GF-D8 (cell line): ENCODE results near the gene LRRC45.

Source experiments
- DNase-seq: peaks from one replicate; lab custom pipeline; 2025; lab: John Stamatoyannopoulos, UW

The LRRC45 gene

DNA sequence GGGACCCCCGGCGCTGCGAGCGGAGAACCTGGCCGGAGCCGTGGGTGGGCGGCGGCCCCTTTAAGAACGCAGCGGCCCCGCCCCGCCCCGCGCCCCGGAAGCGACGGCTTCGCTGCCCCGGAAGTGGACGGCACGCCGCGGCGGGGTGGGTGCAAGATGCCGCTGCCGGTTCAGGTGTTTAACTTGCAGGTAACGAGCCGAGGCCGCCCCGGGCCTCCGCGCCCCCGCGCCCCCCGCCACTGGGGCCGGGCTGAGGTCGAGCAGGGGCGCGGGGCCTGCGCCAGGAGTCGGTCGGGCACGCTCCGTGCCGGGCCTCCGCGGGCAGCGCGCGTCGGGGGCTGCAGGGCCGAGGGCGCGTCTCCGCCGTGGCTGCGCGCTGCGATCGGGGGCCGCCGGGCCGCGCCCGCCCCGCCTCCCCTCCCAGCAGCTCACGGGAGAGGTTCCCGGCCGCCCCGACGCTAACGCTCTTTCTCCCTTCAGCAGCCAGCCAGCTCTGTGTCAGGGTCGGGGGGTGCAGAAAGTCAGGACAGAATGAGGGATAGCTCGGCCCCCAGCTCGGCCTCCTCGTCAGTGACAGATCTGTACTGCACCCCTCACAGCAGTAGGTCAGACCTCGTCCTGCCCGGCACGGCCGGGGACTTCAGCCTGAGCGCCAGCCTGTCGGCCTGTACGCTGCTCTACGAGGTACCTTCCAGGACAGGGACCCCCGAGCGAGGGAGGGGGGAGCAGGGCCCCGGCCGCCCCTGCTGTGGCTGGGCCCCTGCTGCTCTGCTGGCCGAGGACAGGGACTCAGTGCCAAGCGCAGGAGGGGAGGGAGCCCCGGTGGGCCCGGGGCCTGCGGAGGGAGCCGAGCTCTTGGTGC lies 28.9 kb downstream of the LRRC45 start, which contains the start of the genes GPS1 and RFNG:
Gene GPS1 (plus strand): TSS at position 123 of the 862 bp plus-strand sequence. CDS start 34 bp downstream, at position 157.
Gene RFNG (minus strand): TSS at position 36 of the 862 bp plus-strand sequence. CDS start 45 bp downstream, outside the sequence.
- DNase-seq = no peak

DNA sequence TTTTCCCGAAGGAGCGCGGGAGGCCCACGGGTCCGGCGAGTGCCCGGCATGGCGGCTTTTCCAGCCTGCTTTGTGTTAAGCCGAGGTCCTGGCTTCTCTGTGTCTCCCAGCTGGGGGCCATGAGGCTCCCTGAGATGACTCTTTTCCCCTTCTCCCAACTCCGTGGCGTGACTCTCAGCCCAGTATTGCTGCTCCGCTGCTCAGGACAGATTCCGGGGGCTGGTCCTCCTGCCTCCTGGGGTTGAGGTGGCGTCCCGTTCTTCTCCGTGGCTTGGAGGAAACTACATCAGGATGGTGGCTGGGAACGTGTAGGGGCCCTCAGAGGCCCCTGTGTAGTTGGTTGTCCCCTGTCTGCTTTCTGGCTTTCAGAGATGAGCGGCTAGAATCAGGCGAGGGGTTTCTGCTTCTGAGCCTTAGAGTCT lies 29.5 kb downstream of the LRRC45 start:
- DNase-seq = no peak

DNA sequence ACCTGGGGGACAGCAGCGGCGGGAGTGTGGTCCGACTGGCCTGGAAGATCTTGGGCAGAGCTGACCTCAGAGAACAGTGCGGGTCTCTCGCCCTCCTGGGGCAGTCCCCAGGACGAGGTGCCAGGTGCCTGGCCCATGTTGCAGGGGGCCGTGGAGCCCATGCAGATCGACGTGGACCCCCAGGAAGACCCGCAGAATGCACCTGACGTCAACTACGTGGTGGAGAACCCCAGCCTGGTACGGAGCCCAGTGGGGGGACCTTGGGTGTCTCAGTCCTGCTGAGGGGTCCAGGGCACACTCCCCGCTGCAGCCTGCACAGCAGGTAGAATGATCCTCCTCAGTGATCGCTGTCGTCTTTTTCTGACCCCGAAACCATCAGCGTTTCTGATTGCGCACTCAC lies 30.0 kb downstream of the LRRC45 start:
- DNase-seq = no peak

DNA sequence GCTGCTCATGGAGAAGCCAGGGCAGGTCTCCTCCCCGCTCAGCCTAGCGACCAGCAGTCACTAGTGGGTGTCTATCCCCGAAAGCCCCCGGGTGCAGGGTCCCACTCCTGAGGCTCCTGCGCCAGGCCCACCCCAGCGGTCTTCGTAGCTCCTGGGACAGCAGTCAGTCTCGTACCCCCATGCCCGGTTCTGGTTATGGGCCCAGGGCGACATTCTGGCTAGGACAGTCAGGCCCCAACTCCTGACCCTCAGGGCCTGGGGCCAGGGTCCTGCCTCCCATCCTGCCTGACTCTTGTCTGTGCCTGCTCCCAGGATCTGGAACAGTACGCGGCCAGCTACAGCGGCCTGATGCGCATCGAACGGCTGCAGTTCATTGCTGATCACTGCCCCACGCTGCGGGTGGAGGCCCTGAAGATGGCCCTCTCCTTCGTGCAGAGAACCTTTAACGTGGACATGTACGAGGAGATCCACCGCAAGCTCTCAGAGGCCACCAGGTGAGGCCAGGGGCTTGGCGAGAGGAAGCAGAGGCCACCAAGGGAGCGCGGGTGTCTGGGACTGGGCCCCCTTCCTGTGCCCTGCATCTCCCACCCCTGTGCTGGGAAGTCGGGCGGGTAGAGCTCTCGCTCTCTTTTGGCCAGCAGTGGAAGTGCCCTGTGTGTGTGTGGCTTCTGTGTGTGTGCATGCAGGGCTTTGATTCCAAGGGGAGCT lies 30.6 kb downstream of the LRRC45 start:
- no peak for DNase-seq

DNA sequence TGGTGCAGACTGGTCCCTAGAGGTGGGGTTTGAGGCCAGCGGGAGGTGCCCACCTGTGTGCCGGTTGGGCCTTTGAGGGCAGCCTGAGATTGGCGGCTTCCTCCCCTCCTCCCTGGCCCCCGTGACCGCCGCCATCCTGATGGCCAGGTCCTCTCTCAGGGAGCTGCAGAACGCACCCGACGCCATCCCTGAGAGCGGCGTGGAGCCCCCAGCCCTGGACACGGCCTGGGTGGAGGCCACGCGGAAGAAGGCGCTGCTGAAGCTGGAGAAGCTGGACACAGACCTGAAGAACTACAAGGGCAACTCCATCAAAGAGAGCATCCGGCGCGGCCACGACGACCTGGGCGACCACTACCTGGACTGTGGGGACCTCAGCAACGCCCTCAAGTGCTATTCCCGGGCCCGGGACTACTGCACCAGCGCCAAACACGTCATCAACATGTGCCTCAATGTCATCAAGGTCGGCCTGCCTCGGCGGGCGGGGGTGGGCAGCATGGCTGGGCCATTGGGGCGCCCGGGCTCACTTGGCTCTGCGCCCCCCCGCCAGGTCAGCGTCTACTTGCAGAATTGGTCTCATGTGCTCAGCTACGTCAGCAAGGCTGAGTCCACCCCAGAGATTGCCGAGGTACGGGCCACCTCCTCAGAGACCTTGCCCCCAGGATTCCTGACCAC lies 31.4 kb downstream of the LRRC45 start:
- no peak for DNase-seq

DNA sequence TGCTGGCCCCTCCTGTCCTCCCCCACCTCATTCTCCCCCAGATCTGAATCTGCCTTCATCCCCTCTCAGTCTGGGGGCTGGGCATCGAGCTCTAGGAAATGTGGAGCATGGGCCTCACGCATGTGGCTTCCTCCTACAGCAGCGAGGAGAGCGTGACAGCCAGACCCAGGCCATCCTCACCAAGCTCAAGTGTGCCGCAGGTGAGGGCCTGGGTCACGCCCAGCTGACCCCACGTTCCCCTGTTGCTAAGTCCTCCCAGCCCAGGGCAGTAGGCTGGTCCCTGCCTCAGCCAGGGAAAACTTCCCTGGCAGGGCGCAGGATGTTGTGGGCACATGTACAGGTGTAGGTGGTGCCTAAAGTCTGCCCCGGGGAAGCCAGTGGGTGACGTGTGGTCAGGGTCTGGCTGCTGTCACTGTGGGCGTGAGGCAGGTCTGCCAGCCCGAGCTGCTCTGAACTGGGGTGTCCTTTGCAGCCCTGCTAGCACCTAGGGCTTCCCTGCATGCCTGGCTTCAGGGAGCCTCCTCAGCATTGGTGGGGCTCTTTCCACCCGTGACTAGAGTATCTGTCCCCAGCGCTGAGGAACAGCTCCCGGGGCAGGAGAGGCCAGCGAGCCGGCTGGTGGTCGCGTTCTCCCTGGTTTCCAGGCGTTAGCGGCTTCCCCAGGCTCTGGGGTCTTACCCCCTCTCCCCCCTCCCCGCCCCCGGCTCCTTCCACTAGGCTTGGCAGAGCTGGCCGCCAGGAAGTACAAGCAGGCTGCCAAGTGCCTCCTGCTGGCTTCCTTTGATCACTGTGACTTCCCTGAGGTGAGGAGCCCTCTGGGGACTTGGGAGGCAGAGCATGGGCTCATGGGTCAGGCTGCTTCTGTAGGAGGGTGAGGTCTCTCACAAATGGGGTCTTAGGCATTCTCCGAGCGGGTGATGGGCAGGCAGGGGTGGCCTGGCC lies 32.2 kb downstream of the LRRC45 start:
- no peak for DNase-seq

DNA sequence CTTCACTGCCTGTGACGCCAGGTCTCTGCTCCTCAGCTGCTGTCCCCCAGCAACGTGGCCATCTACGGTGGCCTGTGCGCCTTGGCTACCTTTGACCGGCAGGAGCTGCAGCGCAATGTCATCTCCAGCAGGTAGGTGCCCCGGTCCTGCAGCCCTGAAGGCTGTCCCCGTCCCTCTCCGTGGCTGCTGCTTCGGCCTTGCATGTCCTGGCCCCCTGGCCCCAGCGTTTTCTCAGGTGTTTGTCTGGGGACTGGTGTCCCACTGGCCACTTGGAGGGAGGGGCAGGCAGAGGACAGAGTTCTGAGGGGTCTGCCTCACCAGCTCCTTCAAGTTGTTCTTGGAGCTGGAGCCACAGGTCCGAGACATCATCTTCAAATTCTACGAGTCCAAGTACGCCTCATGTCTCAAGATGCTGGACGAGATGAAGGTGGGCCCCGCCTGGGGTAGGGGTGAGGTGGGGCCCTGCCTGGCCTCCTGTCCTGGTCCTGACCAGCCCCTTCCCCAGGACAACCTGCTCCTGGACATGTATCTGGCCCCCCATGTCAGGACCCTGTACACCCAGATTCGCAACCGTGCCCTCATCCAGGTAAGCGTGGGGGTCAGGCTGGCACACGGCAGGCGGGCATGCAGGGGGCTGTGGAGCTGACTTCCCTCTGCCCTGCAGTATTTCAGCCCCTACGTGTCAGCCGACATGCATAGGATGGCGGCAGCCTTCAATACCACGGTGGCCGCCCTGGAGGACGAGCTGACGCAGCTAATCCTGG lies 33.0 kb downstream of the LRRC45 start:
- no peak for DNase-seq

DNA sequence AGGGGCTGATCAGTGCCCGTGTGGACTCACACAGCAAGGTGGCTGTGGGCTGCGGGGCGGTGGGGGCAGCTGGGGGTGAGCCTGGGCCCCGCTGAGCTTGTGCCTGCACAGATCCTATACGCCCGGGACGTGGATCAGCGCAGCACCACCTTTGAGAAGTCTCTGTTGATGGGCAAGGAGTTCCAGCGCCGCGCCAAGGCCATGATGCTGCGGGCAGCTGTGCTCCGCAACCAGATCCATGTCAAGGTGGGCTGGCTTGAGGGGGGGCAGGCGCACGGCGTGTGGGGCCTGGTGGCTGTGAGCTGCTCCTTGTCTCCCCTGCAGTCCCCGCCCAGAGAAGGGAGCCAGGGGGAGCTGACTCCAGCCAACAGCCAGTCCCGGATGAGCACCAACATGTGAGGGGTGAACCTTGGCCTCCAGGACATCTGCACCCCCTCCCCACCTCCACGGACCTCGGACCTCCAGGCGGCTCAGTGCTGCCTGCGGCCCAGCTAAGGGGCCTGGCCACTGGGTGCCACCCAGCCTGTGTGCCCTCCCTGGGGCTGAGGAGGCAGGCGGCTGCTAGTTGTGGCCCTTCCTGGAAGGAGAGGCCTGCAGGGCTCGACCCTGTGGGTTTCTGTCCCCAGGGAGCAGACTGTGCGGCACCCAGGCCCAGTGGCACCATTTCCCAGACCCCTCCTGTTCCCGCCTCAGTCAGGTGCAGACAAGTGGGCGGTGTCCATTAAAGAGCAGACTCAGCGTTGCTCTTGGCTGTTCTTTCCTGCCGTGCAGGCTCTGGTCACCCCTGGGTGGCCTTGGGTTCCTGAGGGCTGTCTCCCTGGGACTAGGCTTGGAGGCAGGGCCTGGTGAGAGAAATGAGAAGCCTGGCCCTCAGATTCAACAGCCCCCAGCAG lies 33.9 kb downstream of the LRRC45 start:
- no peak for DNase-seq

DNA sequence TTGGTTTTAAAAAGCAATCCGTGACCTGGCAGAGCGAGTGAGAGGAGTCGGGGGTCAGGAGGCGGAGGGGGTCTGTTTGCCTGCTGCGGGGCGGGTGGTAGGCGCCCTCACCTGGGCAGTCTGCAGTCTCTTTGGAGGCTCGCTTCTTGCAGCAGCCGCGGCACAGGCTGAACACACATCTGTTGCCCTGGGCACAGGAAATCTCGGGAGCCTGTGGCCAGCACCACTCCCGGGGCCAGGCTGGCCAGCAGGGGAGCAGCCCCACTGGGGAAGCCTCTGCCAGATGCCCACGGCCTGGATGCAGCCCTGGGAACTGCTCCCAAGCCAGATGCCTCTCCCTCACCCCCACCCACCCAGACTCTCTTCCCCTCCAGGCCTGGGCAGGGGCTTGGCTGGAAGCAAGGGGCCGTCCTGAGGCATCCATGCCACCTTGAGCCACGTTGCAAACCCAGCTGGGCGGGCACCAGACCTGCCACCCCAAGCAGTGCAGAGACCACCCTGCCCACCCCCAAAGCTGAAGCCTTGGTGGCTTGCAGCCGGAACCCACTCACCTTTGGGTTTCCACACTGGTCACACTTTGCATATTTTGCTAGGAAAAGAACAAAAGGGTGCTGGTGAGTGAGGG lies 35.2 kb downstream of the LRRC45 start:
- no peak for DNase-seq

DNA sequence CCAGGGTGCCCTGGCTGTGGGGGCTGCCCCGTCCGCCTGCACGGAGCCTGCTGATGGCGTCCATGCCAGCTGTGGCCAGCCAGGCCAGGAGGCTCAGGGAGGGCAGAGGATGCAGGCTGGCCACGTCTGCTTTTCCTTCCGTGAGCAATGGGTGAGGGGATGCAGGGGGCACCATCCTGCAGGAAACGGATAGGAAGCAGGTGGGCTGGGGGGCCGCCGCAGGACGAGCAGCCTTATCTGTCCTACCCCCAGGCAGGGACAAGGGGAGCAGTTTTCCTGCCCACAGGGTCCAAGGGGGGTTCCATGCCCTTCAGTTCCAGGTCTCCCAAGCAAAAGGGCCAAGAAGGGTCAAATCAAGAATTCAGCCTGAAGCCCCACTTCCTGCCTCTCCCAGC lies 35.7 kb downstream of the LRRC45 start:
- DNase-seq = no peak

DNA sequence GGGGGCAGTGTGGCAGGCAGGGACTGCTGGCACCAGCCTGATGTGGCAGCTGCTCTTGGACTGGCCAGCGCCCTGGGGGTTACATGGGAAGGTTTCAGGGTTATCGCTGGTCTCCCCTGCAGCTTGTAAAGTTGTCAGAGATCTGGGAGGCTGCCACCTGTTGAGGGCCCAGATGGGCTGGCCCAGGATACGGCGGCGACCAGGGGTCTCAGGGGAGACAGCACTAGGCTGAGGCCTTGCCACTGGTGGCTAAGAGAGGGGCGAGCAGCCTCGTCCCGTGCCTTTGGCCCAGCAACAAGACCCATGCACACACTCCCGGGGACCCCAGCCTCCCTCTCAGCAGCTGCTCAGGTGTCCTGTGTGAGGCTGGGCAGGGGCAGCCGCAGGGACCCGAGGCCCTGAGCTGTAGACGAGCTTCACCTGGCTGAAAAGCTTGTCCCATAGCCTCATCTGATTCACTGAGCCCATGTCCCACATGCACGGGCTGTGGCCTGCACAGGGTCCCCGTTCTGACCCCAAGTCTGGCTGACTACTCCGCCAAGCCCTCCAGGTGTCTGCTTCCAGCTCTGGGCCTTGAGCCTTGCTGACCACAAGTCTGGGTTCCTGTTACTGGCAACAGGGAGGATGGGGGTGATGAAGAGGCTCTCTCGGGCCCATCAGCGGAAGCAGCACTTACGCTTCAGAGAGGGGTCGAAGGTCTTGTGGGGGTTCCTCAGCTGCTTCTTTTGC lies 36.3 kb downstream of the LRRC45 start:
- DNase-seq = no peak

DNA sequence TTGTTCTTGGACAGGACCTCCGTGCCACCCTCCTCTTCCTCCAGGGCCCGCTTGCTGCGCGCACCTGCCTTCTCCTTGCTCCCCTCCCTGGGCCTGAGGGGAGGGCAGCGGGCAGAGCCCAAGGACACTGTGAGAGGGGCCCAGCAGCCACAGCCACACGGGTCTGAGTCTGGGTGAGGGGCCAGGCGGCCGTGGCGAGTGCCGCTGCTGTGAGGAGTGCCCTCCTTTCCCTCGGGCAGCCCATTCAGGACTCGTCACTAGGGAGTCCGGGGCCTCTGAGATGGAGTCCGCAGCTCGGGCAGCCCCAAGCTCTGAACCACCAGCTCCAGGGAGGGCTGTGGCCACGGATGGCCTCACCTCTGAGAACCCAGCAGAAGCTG lies 36.9 kb downstream of the LRRC45 start:
- no peak for DNase-seq

DNA sequence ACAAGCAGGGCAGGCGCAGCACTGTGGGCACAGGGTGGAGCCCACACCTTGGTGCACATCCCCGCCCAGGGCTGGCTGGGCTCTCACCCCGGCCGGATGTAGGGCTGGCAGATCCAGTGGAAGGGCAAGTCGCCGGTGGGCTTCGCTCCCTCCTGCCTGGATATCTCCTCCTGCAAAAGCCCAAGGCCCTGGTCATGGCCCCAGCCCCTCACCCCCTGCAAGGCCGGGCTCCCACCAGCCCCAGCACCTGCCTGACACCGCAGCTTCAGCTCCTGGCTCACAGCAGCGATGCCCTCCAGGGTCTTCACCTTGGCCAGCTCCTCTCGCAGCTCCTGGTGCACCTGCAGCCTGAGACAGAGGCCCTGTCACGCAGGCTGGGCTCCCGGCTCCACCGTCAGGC lies 37.5 kb downstream of the LRRC45 start:
- no peak for DNase-seq

DNA sequence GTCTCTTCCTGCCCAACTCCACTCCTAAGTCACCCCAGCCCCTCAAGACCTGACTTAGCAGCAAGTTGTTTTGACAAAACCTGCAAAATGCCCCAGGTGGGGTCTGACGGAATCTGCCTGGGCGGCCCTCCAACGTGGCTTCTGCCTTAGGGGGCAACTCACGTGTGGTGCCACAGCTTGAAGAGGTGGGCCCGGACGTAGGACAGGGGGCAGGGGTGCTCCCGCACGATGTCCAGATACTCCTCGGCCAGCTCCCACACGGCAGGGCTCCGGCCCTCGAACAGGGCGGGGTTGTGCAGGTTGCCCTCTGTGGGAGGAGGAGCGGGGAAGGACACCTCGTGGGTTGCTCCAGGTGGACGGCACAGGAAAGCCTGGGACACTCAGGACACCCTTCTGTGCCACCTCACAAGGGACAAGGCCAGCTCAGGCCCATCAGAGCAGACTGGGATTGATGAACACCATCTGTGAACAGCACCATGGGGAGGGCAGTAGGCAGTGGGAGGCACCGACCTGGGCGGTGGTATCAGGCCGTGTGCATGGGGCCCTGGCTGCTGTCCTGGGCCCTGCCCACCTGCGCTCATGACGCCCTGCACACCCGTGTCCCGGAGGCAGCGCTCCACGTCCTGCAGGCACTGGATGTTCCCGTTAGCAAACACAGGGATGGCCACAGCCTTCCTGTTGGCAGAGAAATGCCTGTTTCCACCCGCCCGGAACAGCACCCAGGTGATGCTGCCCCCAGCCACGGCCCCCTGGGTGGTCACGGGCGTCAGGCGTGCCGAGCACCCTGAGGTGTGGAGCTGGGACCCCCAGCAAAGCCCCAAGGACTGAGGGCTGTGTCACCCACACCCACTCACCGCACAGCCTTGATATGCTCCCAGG lies 38.2 kb downstream of the LRRC45 start:
- no peak for DNase-seq

DNA sequence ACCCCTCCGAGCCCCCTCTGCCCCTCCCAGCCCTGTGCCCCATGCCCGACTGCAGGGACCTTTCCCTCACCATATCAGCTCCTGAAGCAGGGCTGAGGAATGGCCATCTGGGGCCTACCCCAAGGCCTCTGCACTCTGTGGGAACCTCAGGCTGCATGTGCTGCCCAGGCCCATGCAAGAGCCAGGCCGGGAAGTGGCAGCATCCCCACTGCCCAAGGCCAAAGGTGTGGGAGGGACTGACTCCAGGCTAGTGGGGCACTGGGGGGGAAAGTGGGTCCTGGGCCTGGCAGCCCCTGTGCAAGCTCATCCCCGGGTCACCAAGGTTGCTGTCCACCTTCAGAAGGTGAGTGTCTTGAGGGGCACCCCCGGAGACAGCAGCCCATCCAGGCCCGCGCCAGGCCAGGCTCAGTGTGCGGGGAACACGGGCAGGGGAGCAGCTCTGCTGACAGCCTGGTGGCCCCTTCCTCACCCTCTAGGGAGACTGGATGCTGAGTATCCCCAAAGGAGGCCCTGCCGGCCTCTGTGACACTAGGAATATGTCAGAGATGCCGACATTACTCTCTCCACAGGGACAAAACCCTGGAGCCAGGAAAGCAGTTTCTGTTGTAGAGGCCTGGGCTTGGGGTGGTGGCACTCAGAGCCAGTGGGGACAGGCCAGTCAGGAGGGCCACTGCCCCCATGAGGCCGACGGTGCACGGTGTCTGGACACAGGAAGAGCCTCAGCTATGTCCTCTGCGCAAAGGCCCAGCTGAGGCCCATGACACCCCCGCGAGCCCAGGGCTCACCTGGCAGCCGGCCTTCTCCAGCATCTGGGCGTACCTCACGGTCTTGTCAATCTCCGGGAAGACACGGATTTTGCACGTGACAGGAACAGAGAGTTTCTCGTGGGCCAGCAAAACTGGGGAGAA lies 39.2 kb downstream of the LRRC45 start:
- no peak for DNase-seq

DNA sequence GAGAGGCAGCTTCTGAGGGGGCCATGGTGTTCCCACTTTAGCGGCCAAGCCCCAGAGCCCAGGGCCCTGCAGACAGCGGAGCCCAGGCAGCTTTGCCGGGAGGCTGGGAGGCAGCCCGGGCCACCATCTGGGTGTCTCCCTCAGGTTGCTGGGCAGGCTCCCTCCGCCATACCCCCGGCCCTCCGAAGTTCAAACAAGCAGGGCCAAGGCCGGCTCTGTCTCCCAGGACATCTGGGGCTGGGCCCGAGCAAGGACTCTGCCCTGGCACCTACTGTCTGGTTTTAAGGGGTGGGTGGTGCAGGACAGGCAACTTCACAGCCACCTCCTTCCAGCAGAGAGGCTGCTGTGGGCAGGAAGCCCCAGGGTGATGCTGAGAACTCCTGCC lies 39.9 kb downstream of the LRRC45 start:
- DNase-seq = no peak
